ENCODE measurements around the gene ZBTB48. TPM values are rescaled to one million over a fixed set of nuclear protein-coding genes. Genes with fewer than 3 reads are reported as not detected.

Gene ZBTB48
- total RNA-seq, 1 donor from 2014 or later = 20.0 TPM

DNA sequence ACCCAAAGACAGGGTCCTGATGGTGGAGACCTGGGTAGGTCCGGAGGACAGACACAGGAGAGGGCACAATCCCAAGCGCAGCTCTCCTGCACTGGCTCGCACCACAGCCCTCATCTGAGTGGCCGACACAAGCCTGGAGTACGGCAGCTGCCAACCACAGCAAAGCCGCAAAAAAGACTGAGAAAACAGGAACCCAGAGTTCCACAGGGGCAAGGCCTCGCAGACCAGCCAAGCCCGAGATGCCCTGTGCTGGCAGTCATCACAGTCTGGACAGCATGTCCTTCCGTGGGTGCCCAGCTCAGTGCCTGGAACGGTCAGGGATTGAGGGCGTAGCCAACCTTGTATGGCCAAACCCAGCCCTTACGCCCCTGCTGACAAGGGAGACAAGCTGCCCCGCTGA, 11.4 kb downstream of the ZBTB48 start:
- Histone ChIP-seq H2AFZ (ENCODE audit: low read depth, low read length) (no peak overlapping the region), H3K4me3 (ENCODE audit: insufficient read depth, low read depth, low read length) (no peak overlapping the region), H4K20me1 (ENCODE audit: insufficient read depth, low read length) (peaks cover 93% of the 10 kb centered on the region), H3K9ac (ENCODE audit: low read length) (no peak overlapping the region), H3K27me3 (ENCODE audit: insufficient read depth, low read length) (no peaks in the 10 kb centered on the region), H3K27ac (ENCODE audit: low read depth, low read length) (no peak overlapping the region), H3K9me3 (ENCODE audit: insufficient read depth, low read depth, low read length) (no peaks in the 10 kb centered on the region), H3K4me2 (ENCODE audit: low read length) (no peak overlapping the region), H3K79me2 (ENCODE audit: insufficient read depth, low read length) (peaks cover 57% of the 10 kb centered on the region), H3K4me1 (ENCODE audit: insufficient read depth, low read length) (no peaks in the 10 kb centered on the region), H3K36me3 (ENCODE audit: insufficient read depth, low read length) (peaks cover 36% of the 10 kb centered on the region)
- DNase-seq (ENCODE audit: low read depth) (no peak), FAIRE-seq (no peak)
- peaks cover 19% of the 10 kb centered on the region for H3K36me3 Mint-ChIP-seq (ENCODE audit: low read depth, unreplicated experiment)
- TF ChIP-seq, protein P1, sequence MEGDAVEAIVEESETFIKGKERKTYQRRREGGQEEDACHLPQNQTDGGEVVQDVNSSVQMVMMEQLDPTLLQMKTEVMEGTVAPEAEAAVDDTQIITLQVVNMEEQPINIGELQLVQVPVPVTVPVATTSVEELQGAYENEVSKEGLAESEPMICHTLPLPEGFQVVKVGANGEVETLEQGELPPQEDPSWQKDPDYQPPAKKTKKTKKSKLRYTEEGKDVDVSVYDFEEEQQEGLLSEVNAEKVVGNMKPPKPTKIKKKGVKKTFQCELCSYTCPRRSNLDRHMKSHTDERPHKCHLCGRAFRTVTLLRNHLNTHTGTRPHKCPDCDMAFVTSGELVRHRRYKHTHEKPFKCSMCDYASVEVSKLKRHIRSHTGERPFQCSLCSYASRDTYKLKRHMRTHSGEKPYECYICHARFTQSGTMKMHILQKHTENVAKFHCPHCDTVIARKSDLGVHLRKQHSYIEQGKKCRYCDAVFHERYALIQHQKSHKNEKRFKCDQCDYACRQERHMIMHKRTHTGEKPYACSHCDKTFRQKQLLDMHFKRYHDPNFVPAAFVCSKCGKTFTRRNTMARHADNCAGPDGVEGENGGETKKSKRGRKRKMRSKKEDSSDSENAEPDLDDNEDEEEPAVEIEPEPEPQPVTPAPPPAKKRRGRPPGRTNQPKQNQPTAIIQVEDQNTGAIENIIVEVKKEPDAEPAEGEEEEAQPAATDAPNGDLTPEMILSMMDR (IDR thresholded peaks at IDR 0.05; ENCODE audit: insufficient read depth, low read depth, low read length) = no peak
- no peak for TF ChIP-seq EZH2 (IDR thresholded peaks at IDR 0.05; ENCODE audit: insufficient read depth, low read length)
- no peaks in the 10 kb centered on the region for H3K27me3 Mint-ChIP-seq (ENCODE audit: low read depth, unreplicated experiment)
- no peaks in the 10 kb centered on the region for H3K9me3 Mint-ChIP-seq (ENCODE audit: unreplicated experiment)
- H3K4me3 Mint-ChIP-seq (ENCODE audit: unreplicated experiment) = no peak overlapping the region
- H3K4me1 Mint-ChIP-seq (ENCODE audit: low read depth, unreplicated experiment) = peaks cover under 1% of the 10 kb centered on the region
- no peak overlapping the region for H3K27ac Mint-ChIP-seq (ENCODE audit: unreplicated experiment)

DNA sequence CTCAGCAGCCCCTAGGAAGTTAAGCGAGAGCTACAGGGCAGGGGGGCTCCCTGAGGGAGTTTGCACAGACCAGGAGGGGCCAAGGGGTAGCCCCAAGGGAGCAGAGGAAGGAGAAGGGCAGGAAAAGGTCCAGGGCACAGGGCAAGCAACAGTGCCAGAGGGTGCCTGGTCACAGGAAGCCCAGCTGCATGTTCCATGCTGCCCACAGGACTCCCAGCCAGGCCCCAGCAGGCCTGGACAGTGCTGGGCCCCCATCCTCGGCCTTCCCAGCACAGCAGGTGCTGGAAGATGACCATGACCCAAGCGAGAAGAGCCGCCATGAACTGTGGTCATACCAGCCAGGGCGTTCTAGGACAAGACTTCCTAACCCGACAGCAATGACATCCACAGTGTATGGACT, 11.8 kb downstream of the ZBTB48 start:
- peaks cover 23% of the 10 kb centered on the region for H3K36me3 Mint-ChIP-seq (ENCODE audit: low read depth, unreplicated experiment)
- Histone ChIP-seq H2AFZ (ENCODE audit: low read depth, low read length) (no peak overlapping the region), H3K79me2 (ENCODE audit: insufficient read depth, low read length) (peaks cover 62% of the 10 kb centered on the region), H4K20me1 (ENCODE audit: insufficient read depth, low read length) (peaks cover 96% of the 10 kb centered on the region), H3K27ac (ENCODE audit: low read depth, low read length) (no peak overlapping the region), H3K9ac (ENCODE audit: low read length) (no peak overlapping the region), H3K36me3 (ENCODE audit: insufficient read depth, low read length) (peaks cover 39% of the 10 kb centered on the region), H3K4me1 (ENCODE audit: insufficient read depth, low read length) (no peaks in the 10 kb centered on the region), H3K27me3 (ENCODE audit: insufficient read depth, low read length) (no peaks in the 10 kb centered on the region), H3K4me3 (ENCODE audit: insufficient read depth, low read depth, low read length) (no peak overlapping the region), H3K9me3 (ENCODE audit: insufficient read depth, low read depth, low read length) (no peaks in the 10 kb centered on the region), H3K4me2 (ENCODE audit: low read length) (no peak overlapping the region)
- FAIRE-seq = no peak
- no peak overlapping the region for H3K27ac Mint-ChIP-seq (ENCODE audit: unreplicated experiment)
- no peaks in the 10 kb centered on the region for H3K27me3 Mint-ChIP-seq (ENCODE audit: low read depth, unreplicated experiment)
- H3K9me3 Mint-ChIP-seq (ENCODE audit: unreplicated experiment) = no peaks in the 10 kb centered on the region
- DNase-seq (ENCODE audit: low read depth) = no peak
- peaks cover 2% of the 10 kb centered on the region for H3K4me1 Mint-ChIP-seq (ENCODE audit: low read depth, unreplicated experiment)
- no peak overlapping the region for H3K4me3 Mint-ChIP-seq (ENCODE audit: unreplicated experiment)
- no peak for TF ChIP-seq EZH2 (IDR thresholded peaks at IDR 0.05; ENCODE audit: insufficient read depth, low read length)
- TF ChIP-seq, protein P1 (IDR thresholded peaks at IDR 0.05; ENCODE audit: insufficient read depth, low read depth, low read length) = no peak

DNA sequence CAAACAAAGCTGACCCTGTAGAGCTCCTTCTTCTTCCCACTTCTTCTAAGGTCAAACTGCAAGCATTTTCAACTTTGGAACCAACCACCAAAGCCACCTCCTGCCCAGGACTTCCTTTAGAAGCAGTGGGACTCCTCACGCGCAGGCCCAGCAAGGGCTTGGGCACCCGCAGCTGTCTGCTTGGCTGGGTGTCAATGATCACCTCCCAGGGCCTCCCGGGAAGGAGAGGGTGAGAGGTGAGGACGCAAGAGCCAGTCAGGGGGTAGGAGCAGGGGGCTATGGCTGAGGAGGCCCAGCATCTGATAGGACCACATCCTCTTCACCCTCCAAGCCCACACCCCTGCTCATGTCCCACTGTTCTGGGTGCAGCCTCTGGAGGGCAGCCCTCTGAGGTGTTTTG, 12.6 kb downstream of the ZBTB48 start:
- H4K20me1 ChIP-seq (ENCODE audit: insufficient read depth, low read length) = peaks cover 96% of the 10 kb centered on the region
- H3K4me3 Mint-ChIP-seq (ENCODE audit: unreplicated experiment) = no peak overlapping the region

More for the DNA sequence above, 12.6 kb downstream of the ZBTB48 start:
- H2AFZ ChIP-seq (ENCODE audit: low read depth, low read length) = no peak overlapping the region
- TF ChIP-seq EZH2 (IDR thresholded peaks at IDR 0.05; ENCODE audit: insufficient read depth, low read length) = no peak
- TF ChIP-seq, protein P1 (IDR thresholded peaks at IDR 0.05; ENCODE audit: insufficient read depth, low read depth, low read length) = no peak
- no peak for DNase-seq (ENCODE audit: low read depth)
- H3K4me1 ChIP-seq (ENCODE audit: insufficient read depth, low read length) = no peaks in the 10 kb centered on the region
- peaks cover 24% of the 10 kb centered on the region for H3K36me3 Mint-ChIP-seq (ENCODE audit: low read depth, unreplicated experiment)
- H3K4me1 Mint-ChIP-seq (ENCODE audit: low read depth, unreplicated experiment) = peaks cover 2% of the 10 kb centered on the region
- H3K9me3 ChIP-seq (ENCODE audit: insufficient read depth, low read depth, low read length) = no peaks in the 10 kb centered on the region
- no peaks in the 10 kb centered on the region for H3K27me3 Mint-ChIP-seq (ENCODE audit: low read depth, unreplicated experiment)
- H3K4me2 ChIP-seq (ENCODE audit: low read length) = no peak overlapping the region
- peaks cover 39% of the 10 kb centered on the region for H3K36me3 ChIP-seq (ENCODE audit: insufficient read depth, low read length)
- no peak overlapping the region for H3K27ac Mint-ChIP-seq (ENCODE audit: unreplicated experiment)
- no peak overlapping the region for H3K27ac ChIP-seq (ENCODE audit: low read depth, low read length)
- no peaks in the 10 kb centered on the region for H3K9me3 Mint-ChIP-seq (ENCODE audit: unreplicated experiment)
- H3K4me3 ChIP-seq (ENCODE audit: insufficient read depth, low read depth, low read length) = no peak overlapping the region
- H3K79me2 ChIP-seq (ENCODE audit: insufficient read depth, low read length) = peaks cover 70% of the 10 kb centered on the region
- no peaks in the 10 kb centered on the region for H3K27me3 ChIP-seq (ENCODE audit: insufficient read depth, low read length)
- no peak for FAIRE-seq
- H3K9ac ChIP-seq (ENCODE audit: low read length) = no peak overlapping the region

Data from astrocyte (in vitro differentiated cells and primary cell).